HL-60 (cell line): ENCODE results near the gene TRAPPC12.

ENCODE experiments used
- POLR2AphosphoS5 ChIP-seq: IDR thresholded peaks from 2 replicates; pipeline ENCODE4 v1.6.1; 2012; ENCODE audit warnings: low read depth
- TF ChIP-seq, protein P1 (sequence below): IDR thresholded peaks from one replicate; pipeline ENCODE4 v1.5.1; 2011; ENCODE audit warnings: low read length, control low read depth, inconsistent platforms; ENCODE audit not compliant: insufficient read depth

DNA sequence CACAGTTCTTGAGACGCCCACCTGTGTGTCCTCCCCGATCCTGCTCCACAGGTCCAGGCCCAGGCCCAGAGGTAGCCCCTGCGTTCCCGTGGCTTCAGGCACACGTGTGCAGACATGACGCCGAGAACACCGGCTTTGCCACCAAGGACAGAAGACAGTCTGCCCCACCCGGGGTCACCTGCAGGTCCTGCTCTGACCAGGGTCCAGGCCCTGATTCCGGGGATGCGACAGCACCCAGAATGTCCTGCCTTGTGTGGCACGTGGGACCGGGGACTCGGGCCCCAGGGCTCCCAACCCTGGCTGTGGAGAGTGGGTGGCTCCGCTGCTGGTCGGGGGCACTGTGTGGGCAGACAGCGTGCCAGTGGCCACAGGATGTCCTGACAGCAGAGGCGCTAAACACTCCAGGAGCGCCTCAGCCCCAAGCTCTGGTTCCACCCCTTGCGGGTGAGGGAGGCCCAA lies 102.9 kb downstream of the TRAPPC12 start:
- TF ChIP-seq, protein P1, sequence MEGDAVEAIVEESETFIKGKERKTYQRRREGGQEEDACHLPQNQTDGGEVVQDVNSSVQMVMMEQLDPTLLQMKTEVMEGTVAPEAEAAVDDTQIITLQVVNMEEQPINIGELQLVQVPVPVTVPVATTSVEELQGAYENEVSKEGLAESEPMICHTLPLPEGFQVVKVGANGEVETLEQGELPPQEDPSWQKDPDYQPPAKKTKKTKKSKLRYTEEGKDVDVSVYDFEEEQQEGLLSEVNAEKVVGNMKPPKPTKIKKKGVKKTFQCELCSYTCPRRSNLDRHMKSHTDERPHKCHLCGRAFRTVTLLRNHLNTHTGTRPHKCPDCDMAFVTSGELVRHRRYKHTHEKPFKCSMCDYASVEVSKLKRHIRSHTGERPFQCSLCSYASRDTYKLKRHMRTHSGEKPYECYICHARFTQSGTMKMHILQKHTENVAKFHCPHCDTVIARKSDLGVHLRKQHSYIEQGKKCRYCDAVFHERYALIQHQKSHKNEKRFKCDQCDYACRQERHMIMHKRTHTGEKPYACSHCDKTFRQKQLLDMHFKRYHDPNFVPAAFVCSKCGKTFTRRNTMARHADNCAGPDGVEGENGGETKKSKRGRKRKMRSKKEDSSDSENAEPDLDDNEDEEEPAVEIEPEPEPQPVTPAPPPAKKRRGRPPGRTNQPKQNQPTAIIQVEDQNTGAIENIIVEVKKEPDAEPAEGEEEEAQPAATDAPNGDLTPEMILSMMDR = no peak
- TF ChIP-seq POLR2AphosphoS5 = no peak
